Right renal pelvis (tissue), 4 donors: ENCODE measurements around the gene DMAC1. TPM values are rescaled to one million over a fixed set of nuclear protein-coding genes. Genes with fewer than 3 reads are reported as not detected.

Source experiments
- DNase-seq, 4 donors: peaks; one replicate each; pipeline ENCODE4 v3.0.0-alpha.2; 2013; ENCODE audit warnings: low read depth in 4 of 4, low spot score in 3 of 4, missing footprints in 1 of 4
- polyA plus RNA-seq, 4 donors: library from polyadenylated mRNA; unstranded; fragments of 120-200 nt; gene quantifications; one replicate each; pipeline ENCODE4 v1.2.1, GENCODE V29; 2013; ENCODE audit not compliant: insufficient read length in 4 of 4

The DMAC1 gene
- polyA plus RNA-seq, result 10 to 100 TPM; 82.1 to 98.0 (median 91.7) TPM

GRCh38 chr9:7799234-7799943, at the start of gene DMAC1:
Gene DMAC1, minus strand, starts transcription at chr9:7799778. Its CDS starts 44 bp downstream, at chr9:7799734.
- peak; percentile 65 to 82 (median 78) for DNase-seq

GRCh38 chr9:7849362-7849761, 49.8 kb upstream of the DMAC1 start:
- no peak for DNase-seq

- no peak for DNase-seq
Observed at GRCh38 chr9:7848498-7848897, 48.9 kb upstream of the DMAC1 start.

GRCh38 chr9:7844242-7844641, 44.7 kb upstream of the DMAC1 start:
- no peak for DNase-seq

- no peak for DNase-seq
Observed at GRCh38 chr9:7841831-7842230, 42.3 kb upstream of the DMAC1 start.

GRCh38 chr9:7834531-7834930, 35.0 kb upstream of the DMAC1 start:
- no peak for DNase-seq

GRCh38 chr9:7828334-7828733, 28.8 kb upstream of the DMAC1 start:
- no peak for DNase-seq

- no peak for DNase-seq
Observed at GRCh38 chr9:7827792-7828191, 28.2 kb upstream of the DMAC1 start.

- no peak for DNase-seq
Observed at GRCh38 chr9:7827056-7827455, 27.5 kb upstream of the DMAC1 start.

GRCh38 chr9:7823651-7824050, 24.1 kb upstream of the DMAC1 start:
- DNase-seq, result no peak

- DNase-seq, result no peak
Observed at GRCh38 chr9:7819984-7820383, 20.4 kb upstream of the DMAC1 start.

- DNase-seq, result no peak
Observed at GRCh38 chr9:7816021-7816420, 16.4 kb upstream of the DMAC1 start.

- no peak for DNase-seq
Observed at GRCh38 chr9:7813030-7813429, 13.5 kb upstream of the DMAC1 start.

- no peak for DNase-seq
Observed at GRCh38 chr9:7811677-7812076, 12.1 kb upstream of the DMAC1 start.

GRCh38 chr9:7802666-7803065, 3.1 kb upstream of the DMAC1 start:
- no peak for DNase-seq

GRCh38 chr9:7799944-7800285, 337 bp upstream of the DMAC1 start:
- no peak for DNase-seq

GRCh38 chr9:7794196-7794595, 5.4 kb downstream of the DMAC1 start:
- DNase-seq, result no peak

GRCh38 chr9:7791394-7791793, 8.2 kb downstream of the DMAC1 start:
- no peak for DNase-seq

GRCh38 chr9:7790819-7791182, 8.8 kb downstream of the DMAC1 start:
- no peak for DNase-seq

GRCh38 chr9:7790022-7790818, 9.4 kb downstream of the DMAC1 start:
- no peak for DNase-seq

- DNase-seq, result no peak
Observed at GRCh38 chr9:7788772-7789171, 10.8 kb downstream of the DMAC1 start.

- DNase-seq, result no peak
Observed at GRCh38 chr9:7785813-7786212, 13.8 kb downstream of the DMAC1 start.
